ENCODE data around the gene FARP1. TPM values are rescaled to one million over a fixed set of nuclear protein-coding genes. Genes with fewer than 3 reads are reported as not detected.
A peak's percentile ranks its signal among the peaks of the same experiment; 100 is the strongest.

Gene FARP1
- total RNA-seq, 1 donor from 2014 or later: 110 TPM

- no peak for DNase-seq
- no peaks in the 10 kb centered on the region for H3K9me3 ChIP-seq
- no peak overlapping the region for H3K4me3 ChIP-seq
- H3K27ac ChIP-seq: no peak overlapping the region
- H3K4me1 ChIP-seq: peaks cover 43% of the 10 kb centered on the region
- intact Hi-C loops (cut with DNase I): no loop called here
- H3K27me3 ChIP-seq (ENCODE audit: low read depth): no peaks in the 10 kb centered on the region
- peak in 1 of 2 donors; percentile 21 for ATAC-seq
- H3K36me3 ChIP-seq: no peaks in the 10 kb centered on the region
- TF ChIP-seq, protein P1, sequence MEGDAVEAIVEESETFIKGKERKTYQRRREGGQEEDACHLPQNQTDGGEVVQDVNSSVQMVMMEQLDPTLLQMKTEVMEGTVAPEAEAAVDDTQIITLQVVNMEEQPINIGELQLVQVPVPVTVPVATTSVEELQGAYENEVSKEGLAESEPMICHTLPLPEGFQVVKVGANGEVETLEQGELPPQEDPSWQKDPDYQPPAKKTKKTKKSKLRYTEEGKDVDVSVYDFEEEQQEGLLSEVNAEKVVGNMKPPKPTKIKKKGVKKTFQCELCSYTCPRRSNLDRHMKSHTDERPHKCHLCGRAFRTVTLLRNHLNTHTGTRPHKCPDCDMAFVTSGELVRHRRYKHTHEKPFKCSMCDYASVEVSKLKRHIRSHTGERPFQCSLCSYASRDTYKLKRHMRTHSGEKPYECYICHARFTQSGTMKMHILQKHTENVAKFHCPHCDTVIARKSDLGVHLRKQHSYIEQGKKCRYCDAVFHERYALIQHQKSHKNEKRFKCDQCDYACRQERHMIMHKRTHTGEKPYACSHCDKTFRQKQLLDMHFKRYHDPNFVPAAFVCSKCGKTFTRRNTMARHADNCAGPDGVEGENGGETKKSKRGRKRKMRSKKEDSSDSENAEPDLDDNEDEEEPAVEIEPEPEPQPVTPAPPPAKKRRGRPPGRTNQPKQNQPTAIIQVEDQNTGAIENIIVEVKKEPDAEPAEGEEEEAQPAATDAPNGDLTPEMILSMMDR (IDR thresholded peaks at IDR 0.05): no peak
Measured at GRCh38 chr13:98175823-98176222, 32.9 kb downstream of the FARP1 start.

DNA sequence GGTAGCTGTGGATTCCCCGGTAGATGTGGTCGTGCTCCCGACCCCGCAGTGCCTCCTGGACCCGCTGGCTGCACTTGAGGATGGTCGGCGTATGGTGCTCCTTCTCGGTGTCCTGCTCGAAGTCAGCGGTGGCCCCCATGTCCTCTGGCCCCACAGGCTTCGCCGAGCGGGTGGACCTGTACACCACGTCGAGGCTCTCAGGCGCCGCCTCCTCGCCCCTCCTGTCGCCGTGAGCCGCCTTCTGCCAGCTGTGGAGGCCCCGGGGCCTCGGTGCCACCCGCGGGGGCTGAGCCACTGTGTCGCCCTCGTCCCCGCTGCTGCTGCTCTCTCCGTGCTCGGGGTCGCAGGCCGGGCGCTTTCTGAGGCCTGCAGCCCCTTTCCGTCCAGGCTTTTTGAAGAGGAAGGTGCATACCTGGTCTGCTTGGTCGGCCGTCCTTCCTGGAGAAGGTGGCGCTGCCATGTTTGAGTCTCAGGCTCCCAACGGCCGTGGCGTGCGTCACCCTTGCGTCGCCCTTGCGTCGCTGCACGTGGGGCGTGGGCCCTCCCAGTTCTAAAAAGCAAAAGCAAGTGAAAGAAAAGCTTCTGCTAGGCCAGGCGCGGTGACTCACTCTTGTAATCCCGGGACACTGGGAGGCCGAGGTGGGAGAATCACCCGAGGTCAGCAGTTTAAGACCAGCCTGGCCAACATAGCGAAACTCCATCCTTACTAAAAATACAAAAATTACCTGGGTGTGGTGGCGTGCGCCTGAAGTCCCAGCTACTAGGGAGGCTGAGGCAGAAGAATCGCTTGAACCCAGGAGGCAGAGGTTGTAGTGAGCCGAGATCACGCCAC lies 34.1 kb downstream of the FARP1 start, which contains the start of gene RNF113B:
TSS of gene RNF113B (minus strand) at position 493 of the 832 bp plus-strand sequence. CDS start at position 460, 33 bp downstream.
- no peak for DNase-seq
- H3K27ac ChIP-seq: no peak within 1 kb of the TSS
- H3K27me3 ChIP-seq (ENCODE audit: low read depth): no peaks in the 10 kb centered on the region
- H3K4me1 ChIP-seq: peaks cover 31% of the 10 kb centered on the region
- intact Hi-C loops (cut with DNase I): no loop called here
- no peak for ATAC-seq
- H3K36me3 ChIP-seq: no peaks in the 10 kb centered on the region
- H3K9me3 ChIP-seq: no peaks in the 10 kb centered on the region
- H3K4me3 ChIP-seq: no peak within 1 kb of the TSS
- TF ChIP-seq, protein P1 (IDR thresholded peaks at IDR 0.05): no peak

GRCh38 chr13:98180092-98180491 lies 37.2 kb downstream of the FARP1 start:
- Histone ChIP-seq H3K4me3 (no peak overlapping the region), H3K27me3 (ENCODE audit: low read depth) (no peaks in the 10 kb centered on the region), H3K27ac (no peak overlapping the region), H3K36me3 (no peaks in the 10 kb centered on the region), H3K4me1 (no peaks in the 10 kb centered on the region), H3K9me3 (no peaks in the 10 kb centered on the region)
- TF ChIP-seq, protein P1 (IDR thresholded peaks at IDR 0.05): no peak
- ATAC-seq: no peak
- intact Hi-C loops (cut with DNase I): no loop called here
- DNase-seq: no peak

DNA sequence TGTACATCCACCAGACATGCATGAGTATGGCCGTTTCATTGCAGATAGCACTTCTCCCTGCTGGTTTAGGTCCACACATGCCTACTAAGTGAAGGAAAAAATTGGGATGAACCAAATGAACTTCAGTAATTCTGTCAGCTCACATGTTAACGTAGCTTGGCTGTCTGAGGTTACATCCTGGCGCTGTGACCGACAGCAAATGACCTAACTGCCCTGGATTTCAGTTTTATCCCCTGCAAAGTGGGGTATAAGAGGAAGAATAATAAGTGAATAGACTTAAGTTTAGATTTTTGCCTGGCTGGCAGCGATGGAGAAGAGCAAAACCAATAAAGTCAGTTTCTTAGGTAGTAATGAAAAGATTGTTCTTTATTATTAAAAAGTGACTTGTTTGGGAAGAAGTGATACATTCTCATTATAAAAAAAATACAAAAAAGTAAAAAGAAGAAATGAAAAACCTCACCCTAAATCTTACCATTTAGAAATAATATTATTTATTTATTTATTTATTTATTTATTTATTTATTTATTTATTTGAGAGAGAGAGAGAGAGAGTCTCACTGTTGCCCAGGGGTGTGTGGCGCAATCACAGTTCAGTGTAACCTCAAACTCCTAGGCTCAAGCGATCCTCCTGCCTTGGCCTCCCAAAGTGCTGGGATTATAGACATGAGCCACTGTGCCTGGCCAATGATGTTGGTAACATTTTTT lies 38.4 kb downstream of the FARP1 start:
- ATAC-seq (no peak), DNase-seq (no peak)
- Histone ChIP-seq H3K27ac (no peak overlapping the region), H3K4me3 (no peak overlapping the region), H3K27me3 (ENCODE audit: low read depth) (no peaks in the 10 kb centered on the region), H3K36me3 (no peaks in the 10 kb centered on the region), H3K4me1 (no peaks in the 10 kb centered on the region), H3K9me3 (no peaks in the 10 kb centered on the region)
- intact Hi-C loops (cut with DNase I): no loop called here
- TF ChIP-seq, protein P1 (IDR thresholded peaks at IDR 0.05): no peak

GRCh38 chr13:98182153-98182552 lies 39.3 kb downstream of the FARP1 start:
- ATAC-seq (no peak), DNase-seq (no peak)
- Histone ChIP-seq H3K9me3 (no peaks in the 10 kb centered on the region), H3K4me3 (no peak overlapping the region), H3K4me1 (no peaks in the 10 kb centered on the region), H3K36me3 (no peaks in the 10 kb centered on the region), H3K27ac (no peak overlapping the region), H3K27me3 (ENCODE audit: low read depth) (no peaks in the 10 kb centered on the region)
- intact Hi-C loops (cut with DNase I): no loop called here
- TF ChIP-seq, protein P1 (IDR thresholded peaks at IDR 0.05): no peak

All from lower lobe of right lung (tissue), 2 donors.